ENCODE results near the gene IHH.

Gene IHH

DNA sequence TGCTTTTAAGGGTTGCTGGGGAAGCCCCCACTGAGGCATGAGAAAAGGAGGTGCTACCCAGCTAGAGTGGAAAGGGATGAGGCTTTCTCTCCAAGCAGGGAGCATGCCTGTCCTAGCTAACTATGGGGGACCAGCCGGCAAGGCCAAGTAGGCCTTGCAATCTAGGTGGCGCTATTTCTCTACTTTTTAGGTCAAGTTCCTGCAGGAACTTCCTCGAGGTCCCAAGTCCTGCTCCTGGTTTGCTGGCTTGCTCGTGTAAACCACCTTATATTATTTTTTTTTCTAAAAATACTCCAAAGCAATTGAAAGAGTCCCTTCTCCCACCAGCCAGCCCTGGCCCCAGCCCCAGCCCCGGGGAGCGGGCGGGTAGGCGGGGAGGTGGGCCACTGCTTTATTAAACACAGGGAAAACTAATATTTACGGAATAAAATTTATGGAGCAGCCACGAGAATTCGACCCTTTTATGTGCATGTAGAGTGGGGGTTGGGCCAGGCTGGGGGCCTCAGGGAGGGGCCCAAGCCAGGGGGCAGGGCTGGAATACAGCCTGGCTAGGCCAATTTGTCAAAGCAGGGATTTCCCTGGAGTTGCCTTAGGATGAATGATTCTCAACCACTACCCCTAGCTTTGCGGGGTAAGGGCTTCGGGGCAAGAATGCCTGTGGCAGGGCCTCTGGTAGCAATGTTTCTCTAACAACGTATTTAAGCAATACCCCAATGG, 12.8 kb upstream of the IHH start:
- DNase-seq (ENCODE audit: low read depth): no peak

DNA sequence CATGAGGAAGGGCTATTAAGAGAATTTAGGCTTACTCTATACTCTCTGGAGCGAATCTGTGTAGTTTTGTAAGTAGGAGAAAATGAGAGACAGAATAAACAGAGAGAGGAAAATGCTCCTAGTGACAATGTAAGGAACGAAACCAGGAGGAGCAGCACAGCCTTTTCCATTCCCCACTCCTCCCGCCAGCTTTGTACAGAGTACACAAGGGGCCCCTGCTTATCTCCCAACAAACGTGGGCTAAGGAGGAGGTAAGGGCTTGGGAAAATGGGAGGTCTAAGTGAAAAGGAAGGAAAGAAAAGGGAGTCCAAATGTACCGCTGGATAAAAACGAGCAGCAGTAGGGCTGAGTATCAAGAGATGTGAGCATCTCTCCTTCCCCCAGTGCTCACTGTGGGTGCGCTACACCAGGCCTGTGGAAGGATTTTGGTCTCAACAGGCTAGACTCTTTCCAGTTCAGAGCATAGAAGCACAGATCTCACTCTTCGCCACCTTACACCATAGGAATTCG, 12.1 kb upstream of the IHH start:
- no peak for DNase-seq (ENCODE audit: low read depth)

DNA sequence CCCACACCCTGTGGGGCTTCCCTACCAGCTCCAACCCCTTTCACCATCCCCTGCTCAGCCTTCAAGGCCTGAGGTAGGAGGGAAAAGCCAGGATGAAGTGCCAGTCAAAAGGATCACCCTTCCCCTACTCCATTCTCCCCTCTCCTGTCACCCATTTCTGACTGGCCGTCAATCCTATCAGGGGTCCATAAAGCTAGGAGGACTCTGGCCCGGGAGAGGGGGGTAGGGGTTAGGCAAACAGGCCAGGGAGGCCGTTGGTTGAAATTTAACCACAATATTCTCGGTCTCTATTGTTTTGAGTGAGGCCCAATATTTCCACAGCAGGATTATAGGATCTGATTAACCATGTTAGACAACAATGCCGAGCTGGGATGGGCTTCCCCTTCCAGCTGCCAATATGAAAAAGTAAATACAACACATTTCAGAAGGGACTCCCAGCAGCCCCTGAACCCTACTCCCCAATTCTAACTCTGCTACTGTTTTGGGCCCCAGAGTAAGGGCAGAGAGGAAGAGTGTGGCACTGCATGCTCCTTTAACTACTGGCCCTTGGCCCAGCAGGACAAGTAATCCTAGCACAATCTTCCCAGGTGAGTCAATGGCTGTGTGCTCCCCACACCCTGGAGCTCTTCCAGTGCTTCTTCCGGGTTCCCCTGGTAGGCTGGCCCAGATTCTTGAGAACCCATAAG, 10.6 kb upstream of the IHH start:
- DNase-seq (ENCODE audit: low read depth): no peak

DNA sequence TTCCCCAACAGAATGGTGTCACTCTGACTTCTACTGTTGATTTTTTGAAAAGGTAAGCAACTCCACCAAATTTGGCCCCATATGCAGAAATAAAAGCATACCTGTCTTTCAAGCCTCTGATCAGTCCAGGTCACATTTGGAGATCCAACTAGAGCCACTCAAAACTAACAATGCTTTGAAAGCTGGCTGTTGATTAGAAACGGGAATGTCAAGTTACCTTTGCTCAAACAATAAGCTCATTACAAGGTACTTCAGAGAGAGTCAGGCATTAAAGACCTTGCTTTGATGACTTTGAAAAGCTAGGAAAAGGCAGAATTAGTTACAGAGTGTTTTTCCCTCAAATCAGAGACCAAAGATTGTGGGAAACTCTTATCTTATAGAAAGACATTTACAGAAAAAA, 4.8 kb upstream of the IHH start:
- DNase-seq (ENCODE audit: low read depth): no peak

DNA sequence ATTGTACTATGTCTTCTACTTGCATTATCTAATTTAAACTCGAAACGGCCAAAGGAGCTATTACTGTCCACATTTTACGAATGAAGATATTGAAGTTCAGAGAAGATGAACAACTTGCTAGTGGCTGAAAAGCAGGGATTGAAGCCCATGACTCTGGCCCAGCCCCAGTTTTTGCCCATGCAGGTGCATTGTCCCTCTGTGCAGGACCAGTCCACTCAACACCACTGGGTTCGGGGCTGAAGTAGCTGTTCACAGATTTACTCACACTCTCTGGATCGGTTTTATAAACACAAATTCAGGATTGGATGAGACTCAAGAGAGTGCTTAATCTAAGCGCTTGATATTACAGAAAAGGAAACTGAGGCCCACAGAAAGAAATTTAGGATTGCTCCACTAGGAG, 1.4 kb upstream of the IHH start:
- no peak for DNase-seq (ENCODE audit: low read depth)

DNA sequence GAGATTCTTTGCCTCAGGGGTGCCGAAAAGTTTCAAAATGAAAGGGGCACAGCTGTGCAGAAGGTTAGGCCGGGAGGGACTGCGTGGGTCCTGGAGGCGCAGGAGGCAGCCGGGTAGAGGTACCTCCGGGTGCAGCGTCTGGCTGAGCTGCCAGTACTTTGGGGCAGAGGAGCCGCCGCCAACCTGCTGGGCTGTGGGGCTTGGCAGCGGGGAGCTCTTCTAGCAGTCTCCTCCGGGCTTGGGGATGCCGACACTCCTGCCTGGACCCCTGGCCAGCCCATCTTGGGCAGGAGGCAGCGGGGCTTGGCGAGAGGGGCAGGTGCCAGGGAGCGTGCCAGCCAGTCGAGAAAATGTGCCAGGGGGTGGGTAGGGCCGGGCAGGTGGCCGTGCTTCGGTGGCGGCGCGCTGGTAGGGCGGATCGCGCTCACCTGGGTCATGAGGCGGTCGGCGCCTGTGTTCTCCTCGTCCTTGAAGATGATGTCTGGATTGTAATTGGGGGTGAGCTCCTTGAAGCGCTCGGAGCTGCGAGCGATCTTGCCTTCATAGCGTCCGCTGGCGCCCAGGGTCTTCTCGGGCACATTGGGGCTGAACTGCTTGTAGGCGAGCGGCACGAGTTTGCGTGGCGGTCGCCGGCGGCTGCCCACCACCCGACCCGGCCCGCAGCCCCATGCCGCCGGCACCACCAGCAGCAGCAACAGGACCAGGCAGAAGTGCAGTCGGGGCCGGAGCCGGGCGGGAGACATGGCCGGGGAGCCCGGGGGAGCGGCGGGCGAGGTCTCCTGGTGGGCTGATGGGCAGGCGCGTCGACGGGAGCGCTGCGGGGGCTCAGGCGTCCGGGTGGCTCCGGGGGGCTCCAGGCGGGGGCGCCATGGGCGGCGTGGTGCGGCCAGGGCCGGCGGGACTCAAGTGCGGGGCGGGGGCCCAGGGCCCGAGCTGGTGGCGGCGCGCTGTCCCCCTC, 717 bp downstream of the IHH start:
- DNase-seq (ENCODE audit: low read depth): no peak

DNA sequence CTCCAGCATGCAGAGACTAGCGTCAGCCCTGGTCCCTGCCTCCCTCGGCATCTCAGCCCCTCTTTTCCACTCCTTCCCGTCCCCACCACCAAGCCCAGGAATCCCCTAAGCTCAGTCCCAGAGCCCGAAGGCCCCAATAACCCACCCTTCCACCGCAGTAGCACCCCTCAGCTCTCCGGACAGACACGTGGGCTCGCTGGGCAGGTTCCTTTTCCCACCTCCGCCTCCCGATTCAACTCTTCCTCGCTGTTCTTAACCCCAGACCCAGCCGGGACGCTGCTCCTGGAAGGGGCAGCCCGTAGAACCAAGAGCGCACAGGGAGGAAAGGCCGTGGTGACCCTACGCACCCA, 1.4 kb downstream of the IHH start:
- no peak for DNase-seq (ENCODE audit: low read depth)

DNA sequence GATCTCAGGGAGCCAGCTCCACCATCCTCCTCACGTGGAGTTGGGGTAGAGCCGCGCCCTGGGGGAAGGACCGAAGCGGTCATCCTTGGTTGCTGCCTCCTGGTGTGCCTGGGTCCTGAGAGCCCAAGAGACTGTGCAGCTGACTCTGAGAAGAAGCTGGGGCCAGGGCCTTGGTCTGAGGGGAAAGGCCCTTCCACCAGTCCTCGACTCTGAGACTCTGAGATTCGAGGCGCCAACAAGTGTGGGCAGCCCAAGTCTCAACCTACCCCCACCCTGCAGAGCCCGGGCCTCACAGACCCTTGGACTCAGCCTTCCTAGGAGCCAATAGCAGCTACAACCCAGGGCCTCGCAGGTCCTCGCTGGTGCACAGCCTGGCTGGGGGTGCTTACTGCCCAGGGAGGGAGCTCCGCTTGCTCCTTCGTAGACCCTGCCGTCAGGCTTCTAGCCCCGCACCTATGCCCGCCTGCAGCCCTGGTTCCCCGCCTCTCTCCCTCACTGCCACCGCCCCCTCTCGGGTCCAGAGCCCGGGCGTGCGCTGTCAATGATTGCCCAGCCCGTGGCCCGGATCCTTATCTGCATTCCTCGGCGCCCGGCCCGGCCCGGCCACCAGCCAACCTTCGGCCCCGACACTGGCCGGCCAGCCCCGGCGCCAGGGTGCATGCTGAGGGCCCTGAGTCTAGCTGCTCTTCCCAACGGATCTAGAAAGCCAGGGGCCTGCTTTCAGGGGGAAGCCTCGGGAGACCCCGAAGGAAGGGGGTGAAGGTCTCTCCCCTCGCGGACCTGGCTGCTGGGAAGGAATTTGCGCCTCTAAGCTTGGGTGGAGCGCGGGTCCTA, 2.0 kb downstream of the IHH start:
- DNase-seq (ENCODE audit: low read depth): no peak

DNA sequence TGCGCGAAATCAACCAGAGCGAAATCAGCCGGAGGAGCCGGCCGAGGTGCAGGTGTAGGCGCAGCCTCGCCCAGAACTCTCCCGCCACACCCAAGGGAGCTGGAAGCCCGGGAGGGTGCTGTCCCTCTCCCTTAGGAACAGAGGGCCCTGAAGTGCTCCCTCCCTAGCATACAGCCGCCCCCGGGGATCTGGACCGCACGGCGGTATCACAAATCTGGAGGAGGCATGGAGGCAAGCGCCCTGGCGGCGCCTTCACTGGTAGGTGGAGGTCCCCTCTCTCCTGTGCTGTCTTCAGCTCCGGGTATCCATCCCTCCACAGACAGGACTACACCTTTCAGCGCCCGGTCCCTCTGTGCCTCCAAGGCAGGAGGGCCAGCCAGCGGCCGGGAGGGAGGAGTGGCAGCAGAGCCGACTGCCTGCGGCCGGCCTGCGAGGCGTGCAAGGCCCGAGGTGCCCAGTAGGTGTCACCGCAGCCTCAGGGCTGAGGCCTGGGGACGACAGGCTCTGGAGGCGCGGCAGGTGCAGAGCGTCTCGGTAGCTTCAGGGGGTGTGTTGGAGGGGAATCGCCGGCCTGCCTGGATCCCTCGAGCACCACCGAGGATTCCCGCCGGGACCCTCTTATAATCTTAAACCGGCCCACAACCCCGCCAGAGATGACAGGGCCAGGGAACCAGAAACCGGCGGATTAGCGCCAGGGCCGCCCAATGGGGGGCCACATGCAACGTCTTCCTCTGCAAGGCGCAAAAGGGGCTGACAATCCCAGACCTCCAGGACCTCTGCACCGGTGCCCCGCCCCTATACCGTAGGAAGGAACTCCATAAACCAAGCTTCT, 2.8 kb downstream of the IHH start:
- peak; percentile 69 for DNase-seq (ENCODE audit: low read depth)

DNA sequence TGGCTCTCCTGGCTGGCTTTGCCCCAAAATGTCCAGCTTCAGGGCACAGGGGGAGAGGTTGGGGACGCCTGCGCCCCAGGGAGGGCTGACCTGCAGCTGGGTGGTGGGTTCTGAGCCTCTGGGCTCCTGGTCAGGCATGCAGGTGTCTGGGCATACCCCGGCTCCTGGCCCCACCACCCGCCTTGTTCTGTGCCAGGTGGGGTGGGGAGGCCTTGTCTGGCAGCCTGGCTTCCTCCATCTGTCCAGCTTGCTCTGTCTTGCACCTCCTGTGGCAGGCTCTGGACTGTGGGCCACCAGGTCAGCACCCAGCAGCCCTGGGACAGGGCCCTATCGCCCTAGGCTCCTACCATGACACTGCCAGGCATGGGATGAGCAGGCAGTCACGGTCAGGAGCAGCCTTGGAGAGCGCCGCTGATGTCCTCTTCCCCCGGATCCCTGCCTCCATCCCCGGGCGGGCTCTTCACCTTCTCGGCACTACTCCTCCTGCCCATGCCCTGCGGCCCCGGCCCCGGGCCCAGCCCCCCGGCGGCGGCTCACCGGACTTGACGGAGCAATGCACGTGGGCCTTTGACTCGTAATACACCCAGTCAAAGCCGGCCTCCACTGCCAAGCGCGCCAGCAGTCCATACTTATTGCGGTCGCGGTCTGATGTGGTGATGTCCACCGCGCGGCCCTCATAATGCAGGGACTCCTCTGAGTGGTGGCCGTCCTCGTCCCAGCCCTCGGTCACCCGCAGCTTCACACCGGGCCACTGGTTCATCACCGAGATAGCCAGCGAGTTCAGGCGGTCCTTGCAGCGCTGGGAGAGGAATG, 3.6 kb downstream of the IHH start:
- no peak for DNase-seq (ENCODE audit: low read depth)

DNA sequence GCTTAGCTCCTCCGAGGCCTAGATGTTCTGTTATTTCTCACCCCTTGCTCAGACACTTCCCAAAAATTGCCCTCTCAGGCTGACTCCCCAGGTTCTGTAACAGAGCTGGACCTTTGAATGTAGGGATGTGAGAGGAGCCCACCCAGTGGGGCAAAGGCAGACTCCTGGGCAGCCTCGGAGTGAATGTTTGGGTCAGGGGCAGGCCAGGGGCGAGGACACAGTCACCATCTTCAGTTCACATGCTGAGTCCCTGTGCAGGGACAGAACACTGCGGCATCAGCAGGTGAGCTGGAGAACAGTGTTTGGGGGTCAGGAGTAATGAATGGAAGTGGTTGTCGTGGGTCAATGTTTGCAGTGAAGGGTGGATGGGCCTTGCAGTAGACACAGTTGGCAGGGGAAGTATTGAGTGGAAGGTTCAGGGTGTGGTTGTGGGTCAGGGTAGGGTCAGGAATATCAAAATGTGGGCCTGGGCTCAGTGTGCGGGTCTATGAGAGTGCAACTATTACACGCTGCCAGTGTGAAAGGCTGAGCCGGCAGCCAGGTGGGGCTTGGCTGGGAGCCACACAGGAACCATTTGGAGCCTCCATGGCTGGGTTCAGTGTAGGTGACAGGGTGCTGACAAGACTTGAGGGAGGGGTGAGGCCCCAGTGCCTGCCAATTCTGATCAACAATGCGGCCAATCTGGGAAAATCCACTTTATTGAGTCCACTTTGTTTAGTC, 4.4 kb downstream of the IHH start:
- DNase-seq (ENCODE audit: low read depth): no peak

DNA sequence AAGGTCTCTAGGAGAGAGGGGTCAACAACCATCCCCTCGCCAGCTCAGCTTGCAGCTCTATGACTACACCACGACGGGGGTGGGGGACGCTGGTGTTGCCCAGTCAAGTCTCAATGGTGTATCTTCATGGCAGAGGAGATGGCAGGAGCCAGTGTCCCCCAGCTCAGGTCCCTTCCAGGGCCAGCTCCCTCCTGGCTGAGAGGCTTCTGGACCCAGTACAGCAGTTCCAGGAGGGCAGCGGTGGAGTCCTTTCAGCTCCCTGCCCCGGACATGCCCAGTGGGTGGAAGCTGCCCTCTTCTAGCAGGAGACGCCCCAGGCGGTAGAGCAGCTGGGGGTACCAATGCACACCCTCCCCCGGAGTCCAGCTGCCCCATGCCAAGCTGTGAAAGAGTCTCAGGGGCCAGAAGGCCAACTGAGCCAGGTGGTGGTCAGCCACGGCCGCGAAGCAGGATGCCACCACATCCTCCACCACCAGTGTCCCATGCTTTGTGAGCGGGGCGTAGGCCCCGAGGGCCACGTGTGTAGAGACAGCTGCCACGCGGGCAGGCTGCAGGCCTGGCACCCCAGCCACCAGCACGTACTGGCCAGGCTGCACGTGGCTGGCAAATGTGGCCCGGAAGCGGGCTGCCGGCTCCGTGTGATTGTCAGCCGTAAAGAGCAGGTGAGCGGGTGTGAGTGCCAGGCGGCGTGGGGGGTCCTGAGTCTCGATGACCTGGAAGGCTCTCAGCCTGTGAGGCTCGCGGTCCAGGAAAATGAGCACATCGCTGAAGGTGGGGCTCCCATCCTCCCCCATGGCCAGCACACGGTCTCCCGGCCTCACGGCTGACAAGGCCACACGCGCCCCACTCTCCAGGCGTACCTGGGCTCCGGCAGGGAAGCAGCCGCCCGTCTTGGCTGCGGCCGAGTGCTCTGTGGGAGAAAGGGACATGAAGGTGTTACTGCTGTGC, 5.5 kb downstream of the IHH start:
- DNase-seq (ENCODE audit: low read depth): no peak

DNA sequence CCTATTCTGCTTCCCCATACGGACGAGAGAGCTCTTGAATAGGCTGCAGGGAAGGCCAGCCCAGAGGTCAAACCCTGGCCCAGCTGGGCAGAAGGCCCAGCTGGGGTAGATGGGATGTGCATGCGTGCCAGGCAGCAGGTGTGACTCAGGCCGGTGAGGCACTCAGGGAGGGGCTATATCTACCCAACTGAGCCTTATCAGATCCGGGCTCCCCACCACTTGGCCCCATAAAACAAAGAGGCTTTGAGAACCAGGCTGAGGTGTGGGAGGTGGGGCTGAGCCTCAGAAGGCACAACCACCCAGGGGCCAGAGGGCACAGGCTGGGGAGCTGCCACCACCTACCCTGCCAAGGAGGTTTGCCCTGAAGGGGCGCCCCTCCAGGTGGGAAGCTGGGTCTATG, 11.4 kb downstream of the IHH start:
- no peak for DNase-seq (ENCODE audit: low read depth)

DNA sequence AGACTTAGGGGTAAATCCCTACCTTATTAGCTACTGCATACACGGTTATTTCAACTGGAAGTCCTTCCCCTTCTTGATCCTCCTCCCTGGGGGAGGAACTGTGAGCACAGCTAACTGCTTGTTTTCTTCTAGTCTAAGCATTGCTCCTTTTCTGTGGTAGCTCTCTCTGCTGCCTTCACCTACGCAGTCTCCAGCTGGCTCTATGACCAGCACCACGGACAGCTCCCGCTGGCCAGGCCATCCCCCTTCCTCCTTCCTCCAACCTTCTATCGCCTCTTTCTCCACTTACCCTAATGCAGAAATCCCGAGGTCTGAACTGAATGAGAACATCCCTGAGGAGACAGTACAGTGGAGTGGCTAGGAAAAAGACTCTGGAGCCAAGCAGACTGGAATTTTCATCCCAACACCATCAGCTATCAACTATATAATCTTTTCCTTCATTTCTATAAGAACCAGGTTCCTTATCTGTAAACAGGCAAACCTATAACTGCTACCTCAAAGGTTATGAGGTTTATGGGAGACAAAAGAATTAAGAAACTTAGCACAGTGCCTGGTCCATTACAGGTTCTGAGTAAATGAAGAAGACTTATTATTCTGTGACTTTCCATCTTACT, 14.7 kb downstream of the IHH start:
- DNase-seq (ENCODE audit: low read depth): no peak

DNA sequence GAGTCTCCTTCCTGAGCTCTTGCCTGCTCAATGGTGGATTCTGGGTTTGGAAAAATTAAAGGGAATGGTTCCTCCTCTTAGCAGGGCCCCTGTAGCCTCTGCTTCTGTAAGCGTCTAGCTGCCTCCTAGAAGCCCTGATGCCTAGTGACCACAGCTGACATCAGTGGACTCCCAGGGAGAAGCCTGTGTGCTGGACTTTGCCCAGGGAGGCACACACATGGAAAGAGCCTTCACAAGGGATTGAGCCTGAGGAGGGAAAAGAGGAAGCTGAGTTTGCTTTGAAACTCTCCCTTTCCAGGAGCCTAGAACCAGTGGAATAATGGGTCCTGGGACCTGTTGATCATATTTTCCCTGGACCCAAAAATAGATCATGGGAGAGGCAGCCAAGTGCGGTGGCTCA, 18.0 kb downstream of the IHH start:
- no peak for DNase-seq (ENCODE audit: low read depth)

DNA sequence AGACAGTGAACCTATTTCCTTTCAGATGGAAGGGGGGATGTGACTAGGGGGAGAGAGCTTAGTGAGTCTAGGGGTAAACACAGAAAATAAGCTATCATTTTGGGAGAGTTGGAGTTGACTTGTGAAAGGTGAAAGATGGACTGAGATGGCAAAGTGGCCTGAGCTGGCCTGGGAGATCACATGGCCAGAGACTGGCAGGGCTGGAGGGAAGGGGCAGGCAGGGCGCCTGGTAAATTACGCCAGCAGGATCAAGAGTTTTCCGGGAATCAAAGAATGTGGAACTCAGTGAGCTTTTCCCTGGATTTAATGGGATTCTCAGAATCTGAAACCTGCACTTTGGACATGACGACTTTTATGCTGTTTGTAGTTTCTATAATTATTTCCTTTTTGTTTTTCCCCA, 18.6 kb downstream of the IHH start:
- DNase-seq (ENCODE audit: low read depth): no peak

DNA sequence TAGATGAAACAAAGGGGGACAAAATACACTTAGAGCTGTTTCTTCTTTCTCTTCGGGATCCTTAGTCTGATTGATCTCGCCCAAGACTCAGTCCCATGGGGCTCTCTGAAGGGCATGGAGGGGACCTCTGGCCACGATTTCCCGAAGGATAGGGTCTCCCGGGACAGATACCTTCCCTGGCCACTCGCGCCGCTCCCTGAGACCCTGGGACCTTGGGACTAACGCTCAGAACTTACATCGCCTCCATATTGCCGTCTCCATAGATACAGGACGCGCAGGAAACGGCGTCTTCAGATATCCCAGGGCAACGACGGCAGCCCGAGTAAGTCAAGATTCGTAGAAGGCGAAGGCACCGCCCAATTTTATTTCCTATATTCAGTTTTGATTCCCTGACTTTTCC, 19.5 kb downstream of the IHH start, which contains the start of gene CFAP65:
CFAP65 (minus strand) TSS at position 265 of the 400 bp plus-strand sequence. CDS start 2,468 bp downstream, outside the sequence.
- peak; percentile 12 for DNase-seq (ENCODE audit: low read depth)

DNA sequence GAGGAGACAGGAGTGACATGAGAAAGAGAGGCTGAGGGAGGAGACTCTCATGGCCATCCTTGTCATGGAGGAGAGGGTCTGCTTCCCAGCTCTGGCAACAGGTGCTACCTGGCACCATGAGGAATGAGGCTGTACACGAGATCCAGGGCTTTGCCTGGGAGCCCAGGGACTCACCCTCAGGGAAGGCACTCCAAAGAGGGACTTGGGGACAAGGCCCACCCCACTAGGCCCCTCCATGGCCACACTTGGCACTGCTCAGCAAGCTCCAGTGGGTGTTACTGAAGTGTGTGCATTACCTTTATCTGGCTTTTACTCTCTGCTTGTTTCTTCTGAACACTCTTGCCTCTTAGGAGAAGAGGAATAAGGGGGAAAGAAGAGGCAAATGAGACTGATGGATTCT, 22.1 kb downstream of the IHH start:
- DNase-seq (ENCODE audit: low read depth): no peak
